K562 (cell line): ENCODE measurements around the gene ACVR2B. TPM values are rescaled to one million over a fixed set of nuclear protein-coding genes. Genes with fewer than 3 reads are reported as not detected.

Source experiments
- CSDE1 ChIP-seq, 2 experiments: fragments of 450-650 bp; IDR thresholded peaks; 2 replicates each; pipeline ENCODE4 v1.6.1; 2016; ENCODE audit warnings: mild to moderate bottlenecking in 1 of 2
- DACH1 ChIP-seq: fragments of 450-650 bp; IDR thresholded peaks from 2 replicates; pipeline ENCODE4 v1.6.1; 2018; ENCODE audit not compliant: partially characterized antibody
- HIVEP1 ChIP-seq: fragments of 250-450 bp; sonication (Bioruptor Pico); IDR thresholded peaks from 2 replicates; pipeline ENCODE4 v1.4.0; 2020; ENCODE audit warnings: mild to moderate bottlenecking
- JUN ChIP-seq, 2 experiments: sonication (generic) in 1 of 2; formaldehyde crosslinking in 1 of 2; IDR thresholded peaks; 2 replicates each; pipeline versions ENCODE4 v1.6.1 to v1.8.0; 2012 to 2022; ENCODE audit warnings: borderline replicate concordance in 2 of 2, mild to moderate bottlenecking in 2 of 2, improper control_type of control experiment in 1 of 2, low read depth in 1 of 2, low read length in 1 of 2, missing genetic modification reagents in 1 of 2
- KDM2B ChIP-seq: fragments of 250-450 bp; sonication (Bioruptor Pico); IDR thresholded peaks from 2 replicates; pipeline ENCODE4 v1.8.0; 2021; ENCODE audit warnings: mild to moderate bottlenecking, moderate library complexity
- PCBP2 ChIP-seq: fragments of 200-400 bp; formaldehyde crosslinking; IDR thresholded peaks from 2 replicates; pipeline ENCODE4 v1.6.1; 2018; ENCODE audit warnings: low read length, low read depth, mild to moderate bottlenecking, moderate library complexity; ENCODE audit not compliant: poor library complexity, severe bottlenecking
- POLR2AphosphoS2 ChIP-seq: IDR thresholded peaks from 2 replicates; pipeline ENCODE4 v1.6.1; 2012; ENCODE audit warnings: low read length, improper control_type of control experiment
- SMAD4 ChIP-seq: fragments of 250-450 bp; sonication (Bioruptor Pico); conservative IDR thresholded peaks from 2 replicates; pipeline ENCODE4 v1.8.0; 2021; ENCODE audit warnings: inconsistent platforms, mild to moderate bottlenecking, moderate library complexity
- TAL1 ChIP-seq: fragments of 450-650 bp; IDR thresholded peaks from 2 replicates; pipeline ENCODE4 v1.6.1; 2016; ENCODE audit warnings: mild to moderate bottlenecking
- TBL1XR1 ChIP-seq, 2 experiments: IDR thresholded peaks; 2 replicates each; pipeline ENCODE4 v1.6.1; 2012; ENCODE audit warnings: improper control_type of control experiment in 2 of 2, low read length in 2 of 2, mild to moderate bottlenecking in 1 of 2
- TGIF2 ChIP-seq: sonication (generic); formaldehyde crosslinking; IDR thresholded peaks from 2 replicates; pipeline ENCODE4 v1.8.1; 2022; ENCODE audit warnings: mild to moderate bottlenecking, missing genetic modification reagents, moderate library complexity
- polyA plus RNA-seq, 8 experiments: library from polyadenylated mRNA; depleted of rRNA in 4 of 8; stranded (reverse) in 5 of 8; unstranded in 3 of 8; fragments of >200 nt; fragmentation: Nextera tagmentation in 2 of 8; fragmentation: Illumina TruSeq in 1 of 8; extraction: Ambion mirVana in 2 of 8; extraction: Trizol in 1 of 8; gene quantifications; 2 replicates each; pipeline versions ENCODE4 v1.2.1 to v1.2.3, GENCODE V29; 2011 to 2014; ENCODE audit warnings: inconsistent platforms in 1 of 8, missing spikeins in 1 of 8
- total RNA-seq, 7 experiments: library from RNA; depleted of rRNA in 6 of 7; stranded (reverse); fragments of >200 nt in 6 of 7; fragmentation: Illumina TruSeq in 2 of 7; extraction: Trizol in 2 of 7; gene quantifications; 2 replicates each; pipeline versions ENCODE4 v1.2.1 to v1.2.3, GENCODE V29; 2011 to 2021; ENCODE audit warnings: low replicate concordance in 1 of 7
- TF ChIP-seq, protein P1 (sequence below): fragments of 250-450 bp; sonication (Bioruptor Pico); IDR thresholded peaks from 2 replicates; pipeline ENCODE4 v1.8.0; 2021; ENCODE audit warnings: moderate library complexity, mild to moderate bottlenecking, inconsistent platforms
- TF ChIP-seq, protein P2 (sequence below): fragments of 250-450 bp; sonication (Bioruptor Pico); IDR thresholded peaks from 2 replicates; pipeline ENCODE4 v1.8.0; 2021; ENCODE audit warnings: moderate library complexity, mild to moderate bottlenecking, inconsistent platforms
- TF ChIP-seq, protein P3 (sequence below): fragments of 450-650 bp; IDR thresholded peaks from 2 replicates; pipeline ENCODE4 v1.6.1; 2016; ENCODE audit warnings: antibody characterized with exemption
- TF ChIP-seq, protein P4 (sequence below): fragments of 450-650 bp; formaldehyde crosslinking; IDR thresholded peaks from 2 replicates; pipeline ENCODE4 v1.4.0; 2020; ENCODE audit warnings: mild to moderate bottlenecking, mixed read lengths
- TF ChIP-seq, protein P5 (sequence below): fragments of 450-650 bp; IDR thresholded peaks from 2 replicates; pipeline ENCODE4 v1.6.1; 2016; ENCODE audit warnings: borderline replicate concordance
- TF ChIP-seq, protein P6 (sequence below): fragments of 250-450 bp; sonication (Bioruptor Pico); IDR thresholded peaks from 2 replicates; pipeline ENCODE4 v1.5.0; 2020; ENCODE audit warnings: mild to moderate bottlenecking, borderline replicate concordance

ACVR2B gene
- total and polyA plus RNA-seq, 9 of the 15 experiments (the other 6 are each of a cell fraction or from before 2014, with no cell fraction given), result 1.8 to 23.7 (median 7.1) TPM

DNA sequence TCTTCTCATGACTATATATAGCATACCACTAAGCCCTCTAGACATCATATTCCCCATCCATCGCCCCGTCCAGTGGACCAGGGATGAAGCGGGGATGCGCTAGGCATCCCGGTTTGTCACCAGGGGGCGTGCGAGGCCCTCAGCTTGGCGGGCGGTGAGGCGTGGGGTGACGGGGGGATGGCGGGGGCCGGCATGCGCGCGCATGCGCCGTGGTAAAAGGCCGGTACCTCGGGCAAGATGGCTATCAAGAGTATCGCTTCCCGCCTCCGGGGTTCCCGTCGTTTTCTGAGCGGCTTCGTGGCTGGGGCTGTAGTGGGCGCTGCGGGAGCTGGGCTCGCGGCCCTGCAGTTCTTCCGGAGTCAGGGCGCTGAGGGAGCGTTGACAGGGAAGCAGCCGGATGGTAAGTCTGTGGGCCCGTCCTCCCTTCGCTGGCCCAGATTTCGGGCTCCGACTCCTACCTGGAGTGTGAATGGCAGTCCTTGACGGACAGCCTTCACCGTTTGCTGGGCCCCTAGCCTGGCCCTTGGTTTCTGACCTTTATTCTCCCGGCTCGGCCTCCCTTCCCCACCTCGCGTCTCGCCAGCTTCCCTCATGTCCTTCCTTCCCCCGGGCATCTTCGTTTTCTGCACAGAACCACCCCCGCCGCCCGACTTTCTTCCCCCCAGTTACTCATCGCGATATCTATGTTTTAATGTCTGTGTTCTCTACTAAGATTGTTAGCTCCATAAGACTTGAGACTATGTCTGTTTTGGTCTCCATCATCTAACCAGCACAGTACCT lies 42.6 kb downstream of the ACVR2B start, which contains the start of gene EXOG (continued):
- TF ChIP-seq, protein P1, sequence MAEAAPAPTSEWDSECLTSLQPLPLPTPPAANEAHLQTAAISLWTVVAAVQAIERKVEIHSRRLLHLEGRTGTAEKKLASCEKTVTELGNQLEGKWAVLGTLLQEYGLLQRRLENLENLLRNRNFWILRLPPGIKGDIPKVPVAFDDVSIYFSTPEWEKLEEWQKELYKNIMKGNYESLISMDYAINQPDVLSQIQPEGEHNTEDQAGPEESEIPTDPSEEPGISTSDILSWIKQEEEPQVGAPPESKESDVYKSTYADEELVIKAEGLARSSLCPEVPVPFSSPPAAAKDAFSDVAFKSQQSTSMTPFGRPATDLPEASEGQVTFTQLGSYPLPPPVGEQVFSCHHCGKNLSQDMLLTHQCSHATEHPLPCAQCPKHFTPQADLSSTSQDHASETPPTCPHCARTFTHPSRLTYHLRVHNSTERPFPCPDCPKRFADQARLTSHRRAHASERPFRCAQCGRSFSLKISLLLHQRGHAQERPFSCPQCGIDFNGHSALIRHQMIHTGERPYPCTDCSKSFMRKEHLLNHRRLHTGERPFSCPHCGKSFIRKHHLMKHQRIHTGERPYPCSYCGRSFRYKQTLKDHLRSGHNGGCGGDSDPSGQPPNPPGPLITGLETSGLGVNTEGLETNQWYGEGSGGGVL (CRISPR knock-in tag), result no peak
- TF ChIP-seq, protein P2, sequence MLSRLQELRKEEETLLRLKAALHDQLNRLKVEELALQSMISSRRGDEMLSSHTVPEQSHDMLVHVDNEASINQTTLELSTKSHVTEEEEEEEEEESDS (CRISPR knock-in tag), result no peak
- TF ChIP-seq PCBP2 (no peak), TBL1XR1 (IDR thresholded peaks at IDR 0.05; ENCODE audit: low read length in 2 of 2) (0 out of 4 replicates have a peak, but pooled peaks of 1 of the 2 experiments have one; percentile 31), POLR2AphosphoS2 (no peak), TAL1 (no peak), SMAD4 (CRISPR knock-in tag) (peak; percentile 79; the same call in 1 of the 2 replicates), TGIF2 (CRISPR knock-in tag) (no peak), KDM2B (CRISPR knock-in tag) (no peak; the same call in 1 of the 2 replicates), HIVEP1 (CRISPR knock-in tag) (0 out of 2 replicates have a peak, but pooled peaks have one; percentile 5), JUN (IDR thresholded peaks at IDR 0.05; ENCODE audit: borderline replicate concordance, low read depth, low read length) (no peak; the same call in 1 of the 2 replicates), JUN (CRISPR knock-in tag; IDR thresholded peaks at IDR 0.05; ENCODE audit: borderline replicate concordance) (no peak; the same call in 1 of the 2 replicates), DACH1 (no peak), CSDE1 (IDR thresholded peaks at IDR 0.05) (no peak)
- TF ChIP-seq, protein P3, sequence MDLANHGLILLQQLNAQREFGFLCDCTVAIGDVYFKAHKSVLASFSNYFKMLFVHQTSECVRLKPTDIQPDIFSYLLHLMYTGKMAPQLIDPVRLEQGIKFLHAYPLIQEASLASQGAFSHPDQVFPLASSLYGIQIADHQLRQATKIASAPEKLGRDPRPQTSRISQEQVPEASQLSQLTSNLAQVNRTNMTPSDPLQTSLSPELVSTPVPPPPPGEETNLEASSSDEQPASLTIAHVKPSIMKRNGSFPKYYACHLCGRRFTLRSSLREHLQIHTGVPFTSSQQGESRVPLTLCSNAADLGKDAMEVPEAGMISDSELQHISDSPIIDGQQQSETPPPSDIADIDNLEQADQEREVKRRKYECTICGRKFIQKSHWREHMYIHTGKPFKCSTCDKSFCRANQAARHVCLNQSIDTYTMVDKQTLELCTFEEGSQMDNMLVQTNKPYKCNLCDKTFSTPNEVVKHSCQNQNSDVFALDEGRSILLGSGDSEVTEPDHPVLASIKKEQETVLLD, result peak; percentile 96
- TF ChIP-seq, protein P4, sequence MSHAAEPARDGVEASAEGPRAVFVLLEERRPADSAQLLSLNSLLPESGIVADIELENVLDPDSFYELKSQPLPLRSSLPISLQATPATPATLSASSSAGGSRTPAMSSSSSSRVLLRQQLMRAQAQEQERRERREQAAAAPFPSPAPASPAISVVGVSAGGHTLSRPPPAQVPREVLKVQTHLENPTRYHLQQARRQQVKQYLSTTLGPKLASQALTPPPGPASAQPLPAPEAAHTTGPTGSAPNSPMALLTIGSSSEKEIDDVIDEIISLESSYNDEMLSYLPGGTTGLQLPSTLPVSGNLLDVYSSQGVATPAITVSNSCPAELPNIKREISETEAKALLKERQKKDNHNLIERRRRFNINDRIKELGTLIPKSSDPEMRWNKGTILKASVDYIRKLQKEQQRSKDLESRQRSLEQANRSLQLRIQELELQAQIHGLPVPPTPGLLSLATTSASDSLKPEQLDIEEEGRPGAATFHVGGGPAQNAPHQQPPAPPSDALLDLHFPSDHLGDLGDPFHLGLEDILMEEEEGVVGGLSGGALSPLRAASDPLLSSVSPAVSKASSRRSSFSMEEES (CRISPR knock-in tag), result no peak
- TF ChIP-seq, protein P5, sequence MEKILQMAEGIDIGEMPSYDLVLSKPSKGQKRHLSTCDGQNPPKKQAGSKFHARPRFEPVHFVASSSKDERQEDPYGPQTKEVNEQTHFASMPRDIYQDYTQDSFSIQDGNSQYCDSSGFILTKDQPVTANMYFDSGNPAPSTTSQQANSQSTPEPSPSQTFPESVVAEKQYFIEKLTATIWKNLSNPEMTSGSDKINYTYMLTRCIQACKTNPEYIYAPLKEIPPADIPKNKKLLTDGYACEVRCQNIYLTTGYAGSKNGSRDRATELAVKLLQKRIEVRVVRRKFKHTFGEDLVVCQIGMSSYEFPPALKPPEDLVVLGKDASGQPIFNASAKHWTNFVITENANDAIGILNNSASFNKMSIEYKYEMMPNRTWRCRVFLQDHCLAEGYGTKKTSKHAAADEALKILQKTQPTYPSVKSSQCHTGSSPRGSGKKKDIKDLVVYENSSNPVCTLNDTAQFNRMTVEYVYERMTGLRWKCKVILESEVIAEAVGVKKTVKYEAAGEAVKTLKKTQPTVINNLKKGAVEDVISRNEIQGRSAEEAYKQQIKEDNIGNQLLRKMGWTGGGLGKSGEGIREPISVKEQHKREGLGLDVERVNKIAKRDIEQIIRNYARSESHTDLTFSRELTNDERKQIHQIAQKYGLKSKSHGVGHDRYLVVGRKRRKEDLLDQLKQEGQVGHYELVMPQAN, result peak; percentile 70; the same call in 1 of the 2 replicates
- TF ChIP-seq, protein P6, sequence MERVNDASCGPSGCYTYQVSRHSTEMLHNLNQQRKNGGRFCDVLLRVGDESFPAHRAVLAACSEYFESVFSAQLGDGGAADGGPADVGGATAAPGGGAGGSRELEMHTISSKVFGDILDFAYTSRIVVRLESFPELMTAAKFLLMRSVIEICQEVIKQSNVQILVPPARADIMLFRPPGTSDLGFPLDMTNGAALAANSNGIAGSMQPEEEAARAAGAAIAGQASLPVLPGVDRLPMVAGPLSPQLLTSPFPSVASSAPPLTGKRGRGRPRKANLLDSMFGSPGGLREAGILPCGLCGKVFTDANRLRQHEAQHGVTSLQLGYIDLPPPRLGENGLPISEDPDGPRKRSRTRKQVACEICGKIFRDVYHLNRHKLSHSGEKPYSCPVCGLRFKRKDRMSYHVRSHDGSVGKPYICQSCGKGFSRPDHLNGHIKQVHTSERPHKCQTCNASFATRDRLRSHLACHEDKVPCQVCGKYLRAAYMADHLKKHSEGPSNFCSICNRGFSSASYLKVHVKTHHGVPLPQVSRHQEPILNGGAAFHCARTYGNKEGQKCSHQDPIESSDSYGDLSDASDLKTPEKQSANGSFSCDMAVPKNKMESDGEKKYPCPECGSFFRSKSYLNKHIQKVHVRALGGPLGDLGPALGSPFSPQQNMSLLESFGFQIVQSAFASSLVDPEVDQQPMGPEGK (CRISPR knock-in tag), result no peak
